GM19238 (cell line): ENCODE data around the gene ELP2.
"Not testable (repeated sequence)": the region's sequence is repeated elsewhere in the genome, so short reads cannot be mapped to it uniquely, and the experiment has no call there.

Experiments used
- DNase-seq: peaks from one replicate; pipeline ENCODE4 v3.0.0; 2011; ENCODE audit warnings: low spot score; ENCODE audit not compliant: insufficient read length

The ELP2 gene

DNA sequence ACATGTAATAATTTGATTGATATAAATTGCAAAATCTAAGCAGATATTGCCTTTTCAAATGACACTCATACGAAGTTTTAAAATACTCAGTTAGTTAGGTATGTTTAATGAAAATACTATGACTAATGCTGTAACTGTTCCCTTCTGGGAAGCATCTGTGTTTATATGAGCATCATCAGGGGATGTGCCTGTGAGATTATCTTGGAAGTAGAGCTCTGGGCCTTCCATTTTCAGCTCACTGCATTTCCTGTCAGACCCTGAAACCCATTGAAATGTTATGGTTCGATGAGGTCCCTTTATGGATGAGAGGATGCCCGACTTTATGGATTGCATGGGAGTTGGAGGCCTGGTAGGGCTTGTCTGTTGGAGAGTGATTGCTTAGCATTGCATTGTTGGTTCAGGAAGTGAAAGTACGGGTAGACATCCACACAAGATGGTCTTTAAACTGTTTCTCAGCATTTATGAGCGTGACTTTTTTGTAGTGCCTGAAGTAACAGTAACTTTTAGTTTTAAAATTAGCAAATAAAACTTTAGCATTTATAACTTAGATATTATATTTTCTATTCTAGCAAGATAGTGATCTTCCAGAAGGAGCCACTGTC is 28.7 kb downstream of the ELP2 start:
- DNase-seq: no peak

DNA sequence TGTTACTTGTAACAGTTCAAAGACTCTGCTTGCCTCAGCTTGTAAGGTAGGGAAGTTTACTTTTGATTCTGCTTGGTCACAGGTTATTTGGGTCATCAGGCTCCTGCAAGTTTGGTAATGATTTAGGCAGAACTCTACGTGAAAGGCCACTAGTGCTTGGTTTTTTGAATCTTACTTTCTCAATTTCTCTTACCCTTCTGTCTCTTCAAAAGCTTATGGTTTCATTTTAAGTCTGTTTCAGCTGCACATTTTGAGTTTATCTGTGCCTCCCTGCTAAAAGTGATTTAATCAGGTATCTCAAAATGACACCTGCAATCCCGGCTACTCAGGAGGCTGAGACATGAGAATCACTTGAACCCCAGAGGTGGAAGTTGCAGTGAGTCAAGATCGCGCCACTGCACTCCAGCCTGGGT is 31.3 kb downstream of the ELP2 start:
- DNase-seq: no peak

DNA sequence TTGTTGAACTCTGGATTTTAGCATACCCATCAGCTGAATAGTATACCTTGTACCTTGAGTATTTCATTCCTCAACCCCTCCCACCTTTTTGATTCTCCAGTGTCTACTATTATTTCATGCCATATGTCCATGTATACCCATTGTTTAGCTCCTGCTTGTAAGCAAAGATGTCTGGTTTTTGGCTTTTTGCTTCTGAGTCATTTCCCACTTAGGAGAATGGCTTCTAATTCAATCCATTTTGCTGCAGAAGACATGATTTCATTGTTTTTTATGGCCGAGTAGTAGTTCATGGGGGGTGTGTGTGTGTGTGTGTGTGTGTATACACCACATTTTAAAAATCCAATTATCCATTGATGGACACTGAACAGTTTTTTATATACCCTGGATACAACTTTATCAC is 33.3 kb downstream of the ELP2 start:
- no peak for DNase-seq

DNA sequence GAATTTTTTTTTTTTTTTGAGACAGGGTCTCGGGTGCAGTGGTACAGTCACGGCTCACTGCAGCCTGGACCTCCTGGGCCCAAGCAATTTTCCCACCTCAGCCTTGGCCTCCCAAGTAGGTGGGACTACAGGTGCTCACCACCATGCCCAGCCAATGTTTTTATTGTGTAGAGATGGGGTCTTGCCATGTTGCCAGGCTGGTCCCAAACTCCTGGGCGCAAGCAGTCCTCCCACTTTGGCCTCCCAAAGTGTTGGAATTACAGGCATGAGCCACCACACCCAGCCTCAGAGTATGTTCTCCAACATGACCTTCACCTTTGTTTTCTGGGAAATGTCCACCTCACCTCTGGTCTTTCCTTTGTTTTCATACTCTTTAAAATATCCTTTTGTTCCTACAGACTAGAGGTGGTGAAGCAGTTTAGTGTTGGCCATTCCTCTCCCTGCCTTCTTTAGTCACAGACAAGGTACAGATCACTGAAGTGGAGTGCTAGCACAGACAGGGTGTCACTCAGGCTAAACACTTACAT is 38.1 kb downstream of the ELP2 start:
- DNase-seq: no peak

DNA sequence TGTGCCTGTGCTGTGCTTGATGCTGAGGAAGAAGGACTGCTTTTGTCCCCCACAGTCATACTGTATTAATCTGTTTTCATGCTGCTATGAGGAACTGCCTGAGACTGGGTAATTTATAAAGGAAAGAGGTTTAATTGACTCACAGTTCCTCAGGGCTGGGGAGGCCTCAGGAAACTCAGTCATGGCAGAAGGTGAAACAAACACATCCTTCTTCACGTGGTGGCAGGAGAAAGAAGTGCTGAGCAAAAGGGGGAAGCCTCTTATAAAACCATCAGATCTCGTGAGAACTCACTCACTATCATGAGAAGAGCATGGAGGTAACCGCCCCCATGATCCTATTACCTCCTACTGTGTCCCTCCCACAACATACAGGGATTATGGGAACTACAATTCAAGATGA is 38.6 kb downstream of the ELP2 start:
- DNase-seq: not testable (repeated sequence)

DNA sequence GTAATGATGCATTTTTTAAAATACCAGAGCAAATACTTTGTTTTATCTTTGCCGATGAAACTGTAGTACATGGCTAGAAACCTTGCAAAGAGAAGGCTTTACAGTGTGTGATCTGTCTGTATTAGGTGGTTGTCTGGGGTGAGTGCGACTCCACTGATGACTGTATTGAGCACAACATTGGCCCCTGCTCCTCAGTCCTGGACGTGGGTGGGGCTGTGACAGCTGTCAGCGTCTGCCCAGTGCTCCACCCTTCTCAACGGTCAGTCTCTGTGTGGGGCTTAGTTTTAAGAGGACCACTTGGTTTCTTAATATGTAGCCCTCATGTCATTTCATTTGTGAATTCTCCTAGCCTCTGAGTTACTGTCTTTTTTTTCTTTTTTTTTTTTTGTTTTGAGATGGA is 40.2 kb downstream of the ELP2 start:
- DNase-seq: no peak

DNA sequence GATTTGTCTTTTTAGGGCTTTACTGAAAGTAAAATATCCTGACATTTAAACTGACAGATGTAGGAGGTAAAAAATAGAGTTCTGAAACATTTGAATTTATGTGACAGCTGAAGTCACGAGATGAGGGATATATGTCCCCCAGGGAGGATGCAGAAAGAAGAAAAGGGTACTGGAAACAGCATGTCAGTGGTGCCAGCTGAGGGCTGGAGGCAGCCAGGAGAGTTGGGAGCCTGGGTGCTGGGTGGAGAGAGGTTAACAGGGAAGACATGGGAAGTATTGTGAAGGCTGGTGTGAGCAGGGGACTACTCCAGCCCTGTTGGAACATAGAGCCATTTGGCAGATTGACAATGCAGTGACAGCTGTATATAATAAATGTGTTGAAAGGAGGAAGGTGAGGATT is 45.8 kb downstream of the ELP2 start:
- DNase-seq: no peak

DNA sequence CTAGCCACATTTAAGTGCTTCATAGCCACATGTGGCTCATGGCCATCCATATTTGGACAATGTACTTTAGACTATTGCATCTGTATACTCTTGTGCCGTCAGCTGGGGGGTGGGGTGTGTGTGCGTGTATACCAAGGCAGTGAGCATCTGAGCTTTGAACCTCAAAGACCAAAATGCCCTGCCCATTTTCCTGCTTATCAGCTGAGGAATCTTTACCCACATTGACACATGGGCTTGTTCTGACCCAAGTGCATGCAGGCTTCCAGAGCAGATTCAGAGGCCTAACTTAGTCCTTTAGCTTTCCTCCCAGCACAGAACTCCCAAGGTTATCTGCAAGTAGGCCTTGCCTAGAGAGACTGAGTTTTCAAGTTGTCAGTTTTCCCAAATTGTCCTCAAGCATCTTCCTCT is 46.5 kb downstream of the ELP2 start:
- no peak for DNase-seq

DNA sequence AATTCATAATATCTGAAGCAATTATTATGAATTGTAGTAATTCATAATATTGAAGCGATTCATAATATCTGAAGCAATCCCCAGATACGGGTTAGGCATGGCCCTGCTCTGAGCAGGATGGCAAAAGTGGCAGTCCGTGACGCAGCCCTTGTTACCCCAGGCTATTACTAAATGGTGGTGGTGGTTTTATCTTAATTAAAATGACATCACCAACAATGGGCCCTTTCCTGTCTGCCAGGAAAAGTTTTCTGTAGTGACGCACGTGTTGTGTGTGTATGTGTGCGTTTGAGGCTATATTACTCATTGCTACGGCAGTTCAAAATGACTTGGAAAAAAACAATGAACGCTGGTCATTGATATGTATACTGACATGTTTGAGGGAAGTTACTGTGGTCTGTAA is 47.0 kb downstream of the ELP2 start:
- DNase-seq: no peak

DNA sequence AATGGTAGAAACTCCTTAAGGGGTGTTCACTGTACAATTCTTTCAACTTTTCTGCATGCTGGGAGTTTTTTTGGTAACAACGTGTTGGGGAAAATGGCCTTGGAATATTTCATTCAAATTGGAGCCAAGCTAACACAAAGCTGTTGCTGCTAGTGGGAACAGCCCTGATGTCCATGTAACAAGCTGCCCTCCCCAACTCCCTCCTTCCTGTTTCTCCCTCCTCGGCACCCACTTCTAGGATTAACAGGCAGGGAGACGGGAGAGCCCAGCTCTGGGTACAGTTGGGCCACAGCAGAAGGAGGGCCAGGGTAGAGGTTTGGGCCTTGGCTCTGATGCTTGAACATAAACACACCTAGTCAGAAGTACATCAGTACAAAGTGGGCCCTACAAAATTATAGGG is 48.2 kb downstream of the ELP2 start:
- DNase-seq: no peak

DNA sequence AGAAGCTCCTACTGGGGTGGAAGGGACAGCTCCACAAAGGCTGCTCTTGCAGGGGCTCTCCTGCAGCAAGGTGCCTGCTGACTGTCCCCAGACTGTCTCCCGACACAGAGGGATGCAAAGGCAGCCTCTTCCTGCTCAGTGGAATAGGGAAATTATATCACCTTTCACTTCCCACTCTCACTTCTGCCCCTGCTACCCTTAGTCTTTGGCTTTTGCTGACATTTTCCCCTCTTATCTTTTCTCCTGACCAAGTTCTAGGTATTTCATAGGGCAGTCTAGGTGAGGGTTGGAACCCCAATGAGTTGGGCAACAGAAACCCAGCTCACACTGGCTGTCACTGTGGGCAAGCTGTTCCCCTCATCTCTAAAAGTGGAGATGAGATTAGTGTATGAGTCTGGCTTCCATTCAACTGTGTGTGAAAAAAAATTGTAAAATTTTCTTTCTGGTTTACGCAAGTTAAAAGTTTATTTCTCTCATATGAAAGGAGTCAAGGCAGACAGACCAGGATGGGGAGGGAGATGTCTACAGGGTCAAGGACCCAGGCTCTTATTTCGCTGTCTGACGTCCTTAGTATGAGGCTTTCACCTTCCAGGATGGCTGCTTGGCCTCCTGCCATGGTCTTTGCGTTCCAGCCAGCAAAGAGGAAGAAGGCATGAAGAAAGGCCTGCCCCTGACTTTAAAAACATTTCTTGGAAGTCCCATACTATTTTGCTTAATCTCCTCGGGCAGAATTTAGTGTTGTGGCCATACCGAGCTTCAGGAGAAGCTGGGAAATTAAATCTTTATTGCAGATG is 50.1 kb downstream of the ELP2 start:
- DNase-seq: no peak

DNA sequence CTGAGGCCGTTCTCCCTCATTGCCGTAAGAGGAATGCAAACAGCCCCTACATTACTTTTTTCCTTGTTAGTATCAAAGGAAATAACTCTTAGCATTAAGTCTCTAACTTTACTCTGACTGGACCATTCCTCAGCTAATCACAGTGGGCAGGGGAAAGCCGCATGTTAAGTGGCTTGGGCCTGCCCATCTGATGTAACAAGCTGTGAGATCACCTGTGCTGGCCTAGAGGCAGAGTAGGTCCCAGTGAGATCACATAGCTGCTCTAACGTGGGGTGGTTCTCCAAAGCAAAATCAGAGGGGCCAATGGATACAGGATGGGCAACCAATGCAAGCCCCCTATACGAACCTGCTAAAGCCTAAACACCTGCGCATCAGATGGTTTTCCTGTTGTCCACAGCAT is 51.7 kb downstream of the ELP2 start:
- DNase-seq: no peak

DNA sequence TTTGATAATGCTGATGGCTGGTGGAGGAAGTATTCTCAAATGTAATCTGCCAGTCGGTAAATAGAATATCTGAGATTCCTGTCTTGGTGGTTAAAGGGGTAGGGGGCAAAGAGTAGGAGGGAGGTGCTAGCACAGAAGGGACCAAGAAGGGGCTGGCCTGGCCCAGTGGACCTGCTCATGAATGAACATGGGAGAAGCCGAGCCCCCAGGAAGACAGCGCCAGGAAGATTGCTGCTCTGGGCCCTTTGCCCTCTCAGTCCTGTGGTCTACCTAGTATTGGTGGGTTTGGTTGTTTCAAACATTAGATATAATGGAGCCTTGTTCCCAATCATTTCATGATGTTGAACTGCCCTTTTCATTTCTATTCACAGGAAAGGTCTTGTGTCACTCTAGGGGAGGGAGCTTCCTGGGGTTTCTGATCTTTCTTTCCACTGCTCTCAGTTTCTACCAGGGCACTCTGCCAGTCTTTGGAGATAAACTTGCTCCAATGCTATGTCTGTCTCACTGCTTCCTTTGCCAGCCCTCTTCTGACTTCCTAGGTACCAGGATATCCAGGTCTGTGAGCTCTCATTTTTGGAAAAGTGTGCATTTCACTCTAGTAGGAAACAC is 52.3 kb downstream of the ELP2 start:
- no peak for DNase-seq

DNA sequence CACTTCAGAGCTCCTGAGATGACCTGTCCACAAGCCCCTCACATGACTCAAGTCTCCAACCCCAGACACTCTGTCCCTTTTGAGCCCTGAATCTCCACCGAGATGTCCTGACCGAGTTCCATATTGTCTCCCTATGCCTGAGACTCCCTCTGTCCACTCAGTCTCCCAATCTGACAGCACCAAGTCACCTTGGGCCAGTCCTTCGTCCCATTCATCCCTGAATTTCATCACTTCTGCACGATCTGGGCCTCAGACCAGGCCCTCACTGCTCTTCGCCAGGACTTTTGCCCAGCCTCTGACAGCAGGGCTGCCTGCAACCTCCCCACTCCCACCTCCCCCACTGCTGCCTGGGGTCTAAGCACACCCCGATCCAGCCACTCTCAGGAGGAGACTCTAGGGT is 53.3 kb downstream of the ELP2 start:
- DNase-seq: no peak

DNA sequence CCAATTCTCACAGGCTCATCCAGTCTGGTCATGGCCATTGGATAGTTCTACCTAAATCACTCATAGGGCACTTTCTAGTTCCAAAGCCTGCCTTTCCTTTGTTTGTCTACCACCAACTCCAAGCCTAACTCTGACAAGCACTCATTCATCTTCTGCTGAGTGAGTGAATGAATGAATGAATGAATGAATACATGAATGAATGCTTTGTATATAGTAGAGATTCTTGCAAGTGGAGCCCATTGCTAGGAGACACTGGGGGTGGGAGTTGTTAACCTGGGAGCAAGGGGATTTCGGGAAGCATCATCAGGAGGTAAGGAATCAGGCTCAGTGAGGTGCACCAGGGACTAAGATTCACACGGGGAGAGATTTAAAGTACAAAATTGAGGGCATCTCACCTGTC is 54.3 kb downstream of the ELP2 start:
- no peak for DNase-seq

DNA sequence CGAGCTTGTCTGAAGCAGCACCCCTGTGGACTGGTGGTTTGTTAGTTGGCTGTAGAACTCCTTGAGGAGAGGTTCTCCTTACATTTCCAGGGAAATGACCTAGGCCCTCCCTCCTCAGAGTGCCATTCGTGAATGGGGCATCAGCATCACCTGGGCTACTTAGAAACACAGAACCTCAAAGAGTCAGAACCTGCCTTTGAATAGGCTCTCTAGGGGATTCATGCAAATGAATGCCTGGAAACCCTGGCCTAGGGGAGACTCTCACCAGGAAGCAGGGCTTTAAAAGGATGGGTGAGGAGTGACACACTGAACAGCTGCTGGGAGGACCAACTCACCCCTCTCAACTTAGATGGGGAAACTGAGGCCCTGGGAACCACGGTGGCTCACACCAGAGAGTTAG is 55.5 kb downstream of the ELP2 start:
- DNase-seq: no peak

DNA sequence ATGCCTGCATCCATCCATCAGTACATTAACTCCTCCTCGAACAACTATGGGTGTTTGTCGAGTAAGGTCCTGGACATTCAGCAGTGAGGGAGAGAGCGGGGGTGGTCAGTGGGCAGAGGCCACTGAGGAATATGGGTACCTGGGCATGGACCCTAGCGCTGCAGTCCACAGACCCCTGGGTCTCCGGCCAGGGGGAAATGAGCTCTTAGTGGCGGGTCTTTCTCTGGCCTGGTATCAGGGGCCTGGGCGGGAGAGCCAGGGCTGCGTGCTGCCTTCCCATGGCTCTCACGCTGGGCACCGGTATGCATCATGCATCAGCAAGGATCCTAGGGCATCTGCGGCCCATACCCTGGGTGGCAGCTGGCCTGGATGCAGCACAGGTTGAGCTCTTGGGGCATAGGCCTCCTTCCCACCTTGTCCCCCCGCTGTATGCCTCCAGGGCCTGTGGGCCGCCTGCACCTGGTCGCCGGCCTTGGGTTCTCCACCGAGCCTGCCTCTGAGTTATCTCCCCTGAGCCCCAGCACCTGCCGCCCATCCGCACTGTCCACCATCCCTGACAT is 56.3 kb downstream of the ELP2 start:
- DNase-seq: no peak

DNA sequence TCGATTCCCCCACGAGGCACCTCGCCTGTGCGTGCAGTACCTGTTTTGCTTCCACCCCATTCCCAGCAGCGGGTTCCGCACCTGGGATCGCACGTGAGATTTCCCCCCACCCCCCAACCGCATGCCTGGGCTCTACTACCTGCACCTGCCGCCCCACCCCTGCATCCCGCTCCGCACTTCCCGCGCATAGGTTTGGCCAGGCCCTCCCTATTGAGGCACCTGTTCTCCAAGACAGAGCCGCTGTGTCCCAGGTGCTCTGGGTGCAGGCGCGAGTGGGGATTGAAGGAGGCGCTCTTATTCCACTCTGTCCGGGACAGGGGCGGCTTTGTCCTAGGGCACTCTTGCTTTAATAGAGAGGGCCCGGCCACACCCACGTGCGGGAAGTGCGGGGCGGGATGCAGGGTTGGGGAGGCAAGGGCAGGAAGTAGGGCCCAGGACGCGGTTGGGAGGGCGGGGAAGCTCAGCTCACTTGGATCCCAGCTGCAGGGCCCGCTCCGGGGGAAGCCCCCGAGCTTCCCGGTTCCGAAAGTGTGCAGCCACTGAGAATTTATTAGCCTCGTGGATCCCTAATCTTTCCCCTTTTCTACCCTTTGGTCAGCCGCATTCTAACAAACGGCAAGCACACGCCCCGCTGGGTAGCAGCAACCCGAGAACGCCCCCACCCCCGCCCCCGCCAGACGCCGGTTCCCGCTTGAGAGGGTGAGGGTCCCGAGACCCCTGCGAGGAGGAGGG is 56.9 kb downstream of the ELP2 start:
- no peak for DNase-seq

DNA sequence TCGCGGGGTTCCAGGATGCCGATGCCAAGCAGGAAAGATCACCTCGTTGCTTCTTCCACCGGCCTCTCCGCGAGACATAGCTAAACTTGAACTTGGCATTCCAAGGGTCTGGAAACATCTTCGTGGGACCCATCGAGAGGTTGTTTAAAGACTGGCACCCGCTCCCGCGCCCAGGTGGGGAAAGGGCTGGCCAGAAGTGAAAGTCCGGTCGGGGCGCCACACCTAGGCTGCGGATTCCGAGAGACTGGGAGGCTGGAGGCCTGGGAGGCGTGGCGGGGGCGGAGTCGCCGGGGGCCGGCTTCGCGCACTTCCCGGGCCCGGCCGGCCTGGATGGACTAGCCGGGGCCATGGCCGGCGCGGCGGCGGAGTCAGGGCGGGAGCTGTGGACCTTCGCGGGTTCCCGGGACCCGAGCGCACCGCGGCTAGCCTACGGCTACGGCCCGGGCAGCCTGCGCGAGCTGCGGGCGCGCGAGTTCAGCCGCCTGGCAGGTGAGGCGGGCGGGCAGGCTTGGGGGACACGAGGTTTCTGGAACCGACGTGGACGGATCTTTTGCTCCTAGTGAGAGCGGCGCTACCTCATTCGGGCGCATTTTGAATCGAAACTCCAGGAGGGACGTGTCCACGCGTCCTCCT is 57.6 kb downstream of the ELP2 start, which contains the start of gene MOCOS:
MOCOS (plus strand) TSS at position 305 of the 633 bp plus-strand sequence; CDS start at position 348, 43 bp downstream.
- peak; percentile 75 for DNase-seq

DNA sequence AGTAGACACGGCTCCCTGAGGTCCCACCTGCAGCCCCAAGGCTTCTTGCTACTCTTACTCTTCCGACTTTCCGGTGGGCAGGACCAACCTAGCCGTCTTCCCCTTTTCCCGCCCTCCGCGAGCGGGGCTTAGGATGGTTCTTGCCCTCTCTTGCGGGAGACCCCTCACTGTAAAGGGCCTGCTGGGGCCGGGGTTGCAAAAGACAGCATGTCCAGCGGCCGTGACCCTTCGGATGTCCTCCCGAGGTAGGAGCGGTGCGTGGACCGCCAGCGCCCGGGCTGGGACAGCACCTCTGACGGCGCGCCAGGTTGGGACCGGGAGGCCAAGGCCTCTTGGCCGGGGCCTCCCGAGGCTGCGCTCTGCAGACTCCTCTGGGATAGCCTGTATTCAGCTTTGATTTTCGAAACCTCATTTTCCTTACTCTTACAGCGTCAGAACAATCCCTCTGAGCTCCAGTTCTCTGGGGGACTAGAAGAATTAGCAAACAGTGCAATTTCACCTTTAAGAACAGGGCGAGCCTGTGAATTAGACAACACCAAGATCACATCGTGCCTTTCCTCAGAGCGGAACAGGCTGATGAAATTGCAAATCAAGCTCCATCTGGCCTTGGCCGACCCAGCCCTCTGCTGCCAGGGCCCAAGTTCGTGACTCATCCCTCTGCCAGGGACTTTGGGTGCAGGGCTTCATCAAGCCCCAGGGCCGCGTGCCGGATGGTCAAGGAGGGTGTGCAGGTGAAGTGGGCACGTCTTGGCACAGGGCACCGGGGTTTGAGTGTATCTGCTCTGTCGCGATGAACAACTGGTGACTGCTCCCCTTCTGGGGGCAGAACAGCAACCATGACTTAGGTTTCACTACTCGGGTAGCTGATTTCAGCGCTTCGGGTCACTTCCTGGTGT is 58.4 kb downstream of the ELP2 start:
- DNase-seq: no peak
